Right forelimb (tissue), 1 donor: Measurements from ENCODE around the gene EIF5B.
"Not testable (repeated sequence)": the region's sequence is repeated elsewhere in the genome, so short reads cannot be mapped to it uniquely, and the experiment has no call there.

Experiments used
- DNase-seq: peaks from one replicate; pipeline ENCODE4 v3.0.0-alpha.2; 2018

EIF5B gene

GRCh38 chr2:99337113-99338028 is at the start of gene EIF5B:
Gene EIF5B (plus strand): TSS chr2:99337389. CDS start chr2:99337555, 166 bp downstream.
- peak; percentile 95 for DNase-seq

- no peak for DNase-seq
Observed at GRCh38 chr2:99297994-99298393, 39.2 kb upstream of the EIF5B start.

GRCh38 chr2:99299580-99299979 is 37.6 kb upstream of the EIF5B start:
- no peak for DNase-seq

- not testable (repeated sequence) for DNase-seq
Observed at GRCh38 chr2:99301097-99301496, 36.1 kb upstream of the EIF5B start, which contains the start of gene LYG1. Gene LYG1 (minus strand): TSS chr2:99301197. CDS start chr2:99295670, 5,527 bp downstream.

- DNase-seq, result no peak
Observed at GRCh38 chr2:99317161-99317872, 19.9 kb upstream of the EIF5B start.

- not testable (repeated sequence) for DNase-seq
Observed at GRCh38 chr2:99317873-99318200, 19.4 kb upstream of the EIF5B start.

- DNase-seq, result no peak
Observed at GRCh38 chr2:99325384-99325783, 11.8 kb upstream of the EIF5B start.

- DNase-seq, result peak; percentile 98
Observed at GRCh38 chr2:99335911-99336803, 1.0 kb upstream of the EIF5B start, which contains the start of gene TXNDC9. Gene TXNDC9 (minus strand): TSS chr2:99336333. CDS start chr2:99333210, 3,123 bp downstream.

GRCh38 chr2:99336804-99337112 is 431 bp upstream of the EIF5B start:
- DNase-seq, result no peak

- DNase-seq, result no peak
Observed at GRCh38 chr2:99338029-99338585, 918 bp downstream of the EIF5B start.

- DNase-seq, result no peak
Observed at GRCh38 chr2:99340669-99341236, 3.6 kb downstream of the EIF5B start.

GRCh38 chr2:99342536-99342935 is 5.3 kb downstream of the EIF5B start:
- no peak for DNase-seq

GRCh38 chr2:99345446-99345845 is 8.3 kb downstream of the EIF5B start:
- DNase-seq, result not testable (repeated sequence)

GRCh38 chr2:99346218-99346617 is 9.0 kb downstream of the EIF5B start:
- no peak for DNase-seq

GRCh38 chr2:99348173-99348572 is 11.0 kb downstream of the EIF5B start:
- no peak for DNase-seq

- no peak for DNase-seq
Observed at GRCh38 chr2:99350194-99350593, 13.0 kb downstream of the EIF5B start.

- no peak for DNase-seq
Observed at GRCh38 chr2:99354070-99354469, 16.9 kb downstream of the EIF5B start.

GRCh38 chr2:99354825-99355224 is 17.6 kb downstream of the EIF5B start:
- not testable (repeated sequence) for DNase-seq

- DNase-seq, result no peak
Observed at GRCh38 chr2:99356853-99357252, 19.7 kb downstream of the EIF5B start.

GRCh38 chr2:99365661-99366060 is 28.5 kb downstream of the EIF5B start:
- no peak for DNase-seq

- not testable (repeated sequence) for DNase-seq
Observed at GRCh38 chr2:99368854-99369253, 31.7 kb downstream of the EIF5B start.

GRCh38 chr2:99373144-99373543 is 36.0 kb downstream of the EIF5B start:
- no peak for DNase-seq
